A549 (cell line): ENCODE data around the gene CCDC90B. TPM values are rescaled to one million over a fixed set of nuclear protein-coding genes. Genes with fewer than 3 reads are reported as not detected.

Source experiments
- ATAC-seq, 2 experiments: fragments of 200-7000 bp in 1 of 2; fragments of >200 bp in 1 of 2; cut with Nextera tagmentation in 1 of 2; cut with Tn5 transposase in 1 of 2; 3 replicates each; pipeline versions ENCODE4 v1.8.0 to v1.9.1; 2018 to 2020; ENCODE audit warnings: mild to moderate bottlenecking in 1 of 2, moderate library complexity in 1 of 2
- CTCF ChIA-PET: fragments of 300-600 bp; sonication (Branson Sonifier 250); formaldehyde crosslinking; extraction: SDS; loops from one replicate; lab custom pipeline; 2021; ENCODE audit warnings: antibody characterized with exemption, inconsistent platforms; lab: Yijun Ruan, JAX
- POLR2A ChIA-PET: fragments of 350-600 bp; formaldehyde crosslinking; extraction: SDS; loops from one replicate; lab custom pipeline; 2021; ENCODE audit warnings: antibody characterized with exemption, inconsistent platforms; lab: Yijun Ruan, JAX
- DNase-seq, 2 experiments: peaks; one replicate each; pipeline versions ENCODE4 v3.0.0 to v3.0.0-alpha.2; 2011 to 2016; ENCODE audit warnings: low read depth in 1 of 2, low spot score in 1 of 2
- FAIRE-seq: peaks from 2 replicates; lab custom pipeline; 2011; peaks lifted over from hg19 to GRCh38; lab: Jason Lieb, UNC
- H3K27ac ChIP-seq, 2 experiments: fragments of >200 bp; sonication (Bioruptor Twin); formaldehyde crosslinking; 3 replicates each; pipeline ENCODE4 v1.5.1; 2016 to 2017
- H3K4me1 ChIP-seq: fragments of >200 bp; sonication (Bioruptor Twin); formaldehyde crosslinking; 3 replicates; pipeline ENCODE4 v1.6.1; 2016
- H3K4me2 ChIP-seq: fragments of >200 bp; sonication (Bioruptor Twin); formaldehyde crosslinking; 3 replicates; pipeline ENCODE4 v1.6.1; 2016
- H3K4me3 ChIP-seq: fragments of >200 bp; sonication (Bioruptor Twin); formaldehyde crosslinking; 3 replicates; pipeline ENCODE4 v1.5.1; 2016
- H3K9me3 ChIP-seq: fragments of >200 bp; sonication (Bioruptor Twin); formaldehyde crosslinking; 3 replicates; pipeline ENCODE4 v1.6.1; 2016
- CBX2 ChIP-seq: fragments of 200-600 bp; sonication (generic); IDR thresholded peaks from 2 replicates; pipeline ENCODE4 v1.6.1; 2016; ENCODE audit warnings: low read depth, mild to moderate bottlenecking, borderline replicate concordance
- CHD2 ChIP-seq: fragments of 150-350 bp; IDR thresholded peaks from 2 replicates; pipeline ENCODE4 v1.6.1; 2014; ENCODE audit warnings: low read length; ENCODE audit not compliant: partially characterized antibody
- EHF ChIP-seq: fragments of 250-450 bp; sonication (Bioruptor Pico); IDR thresholded peaks from 2 replicates; pipeline ENCODE4 v1.5.0; 2020; ENCODE audit warnings: mild to moderate bottlenecking
- ESRRA ChIP-seq: fragments of 150-350 bp; IDR thresholded peaks from 2 replicates; pipeline ENCODE4 v1.6.1; 2014; ENCODE audit warnings: mild to moderate bottlenecking, low read length, borderline replicate concordance
- FOSL2 ChIP-seq, 2 experiments: fragments of 450-650 bp in 1 of 2; fragments of >200 bp in 1 of 2; sonication (Bioruptor Twin) in 1 of 2; formaldehyde crosslinking; IDR thresholded peaks; 2 replicates each; pipeline versions ENCODE4 v1.5.0 to v1.6.1; 2016 to 2020; ENCODE audit warnings: mild to moderate bottlenecking in 1 of 2, moderate library complexity in 1 of 2
- HDAC2 ChIP-seq: fragments of 200-600 bp; sonication (generic); IDR thresholded peaks from 2 replicates; pipeline ENCODE4 v1.6.1; 2016
- HEYL ChIP-seq: fragments of 250-450 bp; sonication (Bioruptor Pico); IDR thresholded peaks from 2 replicates; pipeline ENCODE4 v1.8.0; 2021; ENCODE audit warnings: mild to moderate bottlenecking, moderate library complexity
- HOXA7 ChIP-seq: fragments of 250-450 bp; sonication (Bioruptor Pico); IDR thresholded peaks from 2 replicates; pipeline ENCODE4 v1.5.0; 2020; ENCODE audit warnings: mild to moderate bottlenecking, moderate library complexity
- HOXB13 ChIP-seq: fragments of 250-450 bp; sonication (Bioruptor Pico); IDR thresholded peaks from 2 replicates; pipeline ENCODE4 v1.5.0; 2020; ENCODE audit warnings: low read depth, mild to moderate bottlenecking, moderate library complexity
- HOXB5 ChIP-seq: fragments of 250-450 bp; sonication (Bioruptor Pico); IDR thresholded peaks from 2 replicates; pipeline ENCODE4 v1.5.0; 2020; ENCODE audit warnings: mild to moderate bottlenecking, moderate library complexity
- JUN ChIP-seq, 2 experiments: fragments of >200 bp; sonication (Bioruptor Twin); formaldehyde crosslinking; IDR thresholded peaks; 2 replicates in 1 of 2; 3 replicates in 1 of 2; pipeline ENCODE4 v1.6.1; 2016 to 2017
- JUNB ChIP-seq: fragments of >200 bp; sonication (Bioruptor Twin); formaldehyde crosslinking; IDR thresholded peaks from 2 replicates; pipeline ENCODE4 v1.6.1; 2016
- KDM1A ChIP-seq: fragments of 200-600 bp; sonication (generic); IDR thresholded peaks from 2 replicates; pipeline ENCODE4 v1.6.1; 2016; ENCODE audit warnings: low read depth, mild to moderate bottlenecking
- MAZ ChIP-seq: fragments of 150-350 bp; IDR thresholded peaks from 2 replicates; pipeline ENCODE4 v1.6.1; 2014; ENCODE audit warnings: antibody characterized with exemption, low read depth, low read length, borderline replicate concordance
- NFE2L2 ChIP-seq: fragments of 150-350 bp; conservative IDR thresholded peaks from 2 replicates; pipeline ENCODE4 v1.6.1; 2014; ENCODE audit warnings: low read length
- NR3C1 ChIP-seq: fragments of >200 bp; sonication (Bioruptor Twin); formaldehyde crosslinking; IDR thresholded peaks from 3 replicates; pipeline ENCODE4 v1.6.1; 2017
- PHF8 ChIP-seq: fragments of 200-600 bp; sonication (generic); IDR thresholded peaks from 2 replicates; pipeline ENCODE4 v1.6.1; 2016; ENCODE audit warnings: low read depth, mild to moderate bottlenecking, antibody characterized with exemption, moderate library complexity, borderline replicate concordance
- POLR2AphosphoS2 ChIP-seq: conservative IDR thresholded peaks from 2 replicates; pipeline ENCODE4 v1.6.1; 2012; ENCODE audit warnings: low read length, improper control_type of control experiment, inconsistent platforms
- RAD21 ChIP-seq, 2 experiments: fragments of >200 bp in 1 of 2; sonication (Bioruptor Twin) in 1 of 2; formaldehyde crosslinking in 1 of 2; IDR thresholded peaks in 1 of 2; conservative IDR thresholded peaks in 1 of 2; 2 replicates in 1 of 2; 3 replicates in 1 of 2; pipeline ENCODE4 v1.6.1; 2012 to 2018; ENCODE audit warnings: inconsistent platforms in 1 of 2
- RARB ChIP-seq: fragments of 250-450 bp; sonication (Bioruptor Pico); IDR thresholded peaks from 2 replicates; pipeline ENCODE4 v1.8.0; 2021; ENCODE audit warnings: mild to moderate bottlenecking, moderate library complexity
- RNF2 ChIP-seq: fragments of 200-600 bp; sonication (generic); IDR thresholded peaks from 2 replicates; pipeline ENCODE4 v1.6.1; 2016; ENCODE audit warnings: low read depth, mild to moderate bottlenecking, antibody characterized with exemption, moderate library complexity, borderline replicate concordance
- ZC3H11A ChIP-seq: fragments of 450-650 bp; IDR thresholded peaks from 2 replicates; pipeline ENCODE4 v1.6.1; 2014; ENCODE audit warnings: antibody characterized with exemption, mild to moderate bottlenecking
- WGBS: methylation state at CpG from one replicate; pipeline ENCODE4 v1.1.6; 2017; ENCODE audit errors: missing lambda C conversion rate; 5-methylcytosine and 5-hydroxymethylcytosine counted together
- polyA plus RNA-seq, 4 experiments: library from polyadenylated mRNA; depleted of rRNA in 3 of 4; stranded (reverse); fragments of >200 nt; fragmentation: RNase III in 1 of 4; extraction: RNeasy Plus Mini Kit Qiagen cat#74134 plus additional on column Dnase treatment in 1 of 4; gene quantifications; 2 replicates in 3 of 4; 3 replicates in 1 of 4; pipeline ENCODE4 v1.2.3, GENCODE V29; 2011 to 2017
- TF ChIP-seq, protein P1 (sequence below): fragments of 150-350 bp; IDR thresholded peaks from 2 replicates; pipeline ENCODE4 v1.6.1; 2014; ENCODE audit warnings: low read depth, mild to moderate bottlenecking, low read length
- TF ChIP-seq, protein P2 (sequence below): IDR thresholded peaks from 2 replicates; pipeline ENCODE4 v1.6.1; 2012; ENCODE audit warnings: low read depth, borderline replicate concordance
- TF ChIP-seq, protein P3 (sequence below): fragments of >200 bp; sonication (Bioruptor Twin); formaldehyde crosslinking; IDR thresholded peaks from 2 replicates; pipeline ENCODE4 v1.6.1; 2016
- TF ChIP-seq, protein P4 (sequence below): fragments of >200 bp; sonication (Bioruptor Twin); formaldehyde crosslinking; IDR thresholded peaks from 3 replicates; pipeline ENCODE4 v1.6.1; 2016

The CCDC90B gene
- polyA plus RNA-seq, 2 of the 4 experiments (the other 2 are of a cell fraction) = 63.7 to 80.5 TPM

DNA sequence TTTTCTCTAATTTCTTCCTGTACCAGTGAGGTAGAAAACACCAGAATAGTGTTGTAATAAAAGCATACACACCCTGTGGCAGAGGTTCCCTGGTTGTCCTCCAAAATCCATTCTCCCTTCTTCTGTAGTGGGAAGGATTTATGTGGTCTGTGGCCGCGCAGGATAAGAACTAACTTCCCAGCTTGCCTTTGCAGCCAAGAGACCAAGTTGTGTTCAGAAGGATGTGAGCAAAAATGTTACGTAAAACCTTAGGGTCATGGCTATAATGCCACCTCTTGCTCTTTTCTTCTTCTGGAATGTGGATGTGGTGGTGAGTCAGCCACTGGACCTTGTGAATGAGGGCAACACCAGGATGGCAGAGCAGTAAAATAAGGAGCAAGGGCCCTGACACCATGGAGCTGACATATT, 28.4 kb downstream of the CCDC90B start:
- CTCF ChIA-PET = no interaction called here
- Histone ChIP-seq H3K9me3 (no peaks in the 10 kb centered on the region), H3K4me2 (no peak overlapping the region), H3K4me1 (peaks cover 4% of the 10 kb centered on the region; the same call in 1 of the 3 replicates), H3K27ac (no peak overlapping the region), H3K4me3 (no peak overlapping the region)
- 89% methylated on average over 3 of the region's 3 CpGs for WGBS
- POLR2A ChIA-PET = no interaction called here
- no peak for DNase-seq
- ATAC-seq = peak; percentile 38 to 68; a peak in 4 of 6 replicates
- no peak for FAIRE-seq
- TF ChIP-seq, protein P1, sequence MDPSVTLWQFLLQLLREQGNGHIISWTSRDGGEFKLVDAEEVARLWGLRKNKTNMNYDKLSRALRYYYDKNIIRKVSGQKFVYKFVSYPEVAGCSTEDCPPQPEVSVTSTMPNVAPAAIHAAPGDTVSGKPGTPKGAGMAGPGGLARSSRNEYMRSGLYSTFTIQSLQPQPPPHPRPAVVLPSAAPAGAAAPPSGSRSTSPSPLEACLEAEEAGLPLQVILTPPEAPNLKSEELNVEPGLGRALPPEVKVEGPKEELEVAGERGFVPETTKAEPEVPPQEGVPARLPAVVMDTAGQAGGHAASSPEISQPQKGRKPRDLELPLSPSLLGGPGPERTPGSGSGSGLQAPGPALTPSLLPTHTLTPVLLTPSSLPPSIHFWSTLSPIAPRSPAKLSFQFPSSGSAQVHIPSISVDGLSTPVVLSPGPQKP = no peak
- TF ChIP-seq, protein P2, sequence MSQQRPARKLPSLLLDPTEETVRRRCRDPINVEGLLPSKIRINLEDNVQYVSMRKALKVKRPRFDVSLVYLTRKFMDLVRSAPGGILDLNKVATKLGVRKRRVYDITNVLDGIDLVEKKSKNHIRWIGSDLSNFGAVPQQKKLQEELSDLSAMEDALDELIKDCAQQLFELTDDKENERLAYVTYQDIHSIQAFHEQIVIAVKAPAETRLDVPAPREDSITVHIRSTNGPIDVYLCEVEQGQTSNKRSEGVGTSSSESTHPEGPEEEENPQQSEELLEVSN = no peak
- TF ChIP-seq CHD2 (no peak), POLR2AphosphoS2 (no peak), JUNB (no peak), HOXB13 (CRISPR knock-in tag) (no peak), RAD21 (conservative IDR thresholded peaks at IDR 0.05 in 1 of 2, IDR thresholded peaks at IDR 0.05 in 1 of 2) (no peak), MAZ (no peak), KDM1A (no peak), JUN (IDR thresholded peaks at IDR 0.05) (no peak)
- TF ChIP-seq, protein P3, sequence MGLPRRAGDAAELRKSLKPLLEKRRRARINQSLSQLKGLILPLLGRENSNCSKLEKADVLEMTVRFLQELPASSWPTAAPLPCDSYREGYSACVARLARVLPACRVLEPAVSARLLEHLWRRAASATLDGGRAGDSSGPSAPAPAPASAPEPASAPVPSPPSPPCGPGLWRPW = no peak
- TF ChIP-seq, all 56 proteins: peak for 0

DNA sequence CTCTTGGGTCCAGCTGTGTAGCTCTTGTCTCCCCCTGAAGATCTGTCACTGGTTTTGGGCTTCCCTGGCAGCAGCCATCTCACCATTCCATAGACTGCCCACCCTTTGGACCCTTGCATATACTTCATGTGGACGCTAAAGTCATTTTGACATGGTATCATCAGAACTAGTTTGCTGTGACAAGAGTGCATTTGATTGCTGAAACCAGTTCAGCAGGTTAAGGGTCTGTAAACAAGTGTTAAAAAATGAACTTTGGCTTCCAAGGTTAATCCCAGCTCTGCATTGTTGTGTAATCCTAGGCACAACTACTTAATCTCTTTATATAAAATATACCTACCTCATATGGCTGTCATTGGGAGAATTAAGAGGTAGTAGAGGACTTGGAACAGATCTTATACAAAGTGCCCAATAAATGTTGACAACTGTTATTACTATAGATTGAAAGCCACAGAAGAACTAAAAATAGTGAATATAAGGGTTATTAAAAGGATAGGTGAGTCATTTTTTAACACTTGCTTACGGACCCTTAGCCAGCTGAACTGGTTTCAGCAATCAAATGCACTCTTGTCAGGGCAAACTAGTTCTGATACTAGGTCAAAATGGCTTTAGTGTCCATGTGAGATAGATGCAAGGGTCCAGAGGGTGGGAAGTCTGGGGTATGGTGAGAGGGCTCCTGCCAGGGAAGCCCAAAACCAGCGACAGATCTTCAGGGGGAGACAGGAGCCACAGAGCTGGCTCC, 29.4 kb downstream of the CCDC90B start:
- H3K4me1 ChIP-seq = peaks cover 4% of the 10 kb centered on the region; the same call in 1 of the 3 replicates
- DNase-seq = no peak
- CTCF ChIA-PET = no interaction called here
- no peak for TF ChIP-seq RARB (CRISPR knock-in tag)
- TF ChIP-seq EHF (CRISPR knock-in tag) = no peak
- TF ChIP-seq FOSL2 (IDR thresholded peaks at IDR 0.05) = no peak
- TF ChIP-seq FOSL2 (CRISPR knock-in tag; IDR thresholded peaks at IDR 0.05) = no peak
- TF ChIP-seq, protein P1 = no peak
- TF ChIP-seq, protein P2 = no peak
- no peak for TF ChIP-seq ESRRA
- TF ChIP-seq HOXB5 (CRISPR knock-in tag) = no peak
- no peak for TF ChIP-seq ZC3H11A
- no peak for TF ChIP-seq HOXA7
- TF ChIP-seq HDAC2 = no peak
- no peak for TF ChIP-seq RNF2
- TF ChIP-seq NFE2L2 = no peak
- no peak for TF ChIP-seq HEYL (CRISPR knock-in tag)
- no peak for TF ChIP-seq NR3C1
- TF ChIP-seq, protein P4, sequence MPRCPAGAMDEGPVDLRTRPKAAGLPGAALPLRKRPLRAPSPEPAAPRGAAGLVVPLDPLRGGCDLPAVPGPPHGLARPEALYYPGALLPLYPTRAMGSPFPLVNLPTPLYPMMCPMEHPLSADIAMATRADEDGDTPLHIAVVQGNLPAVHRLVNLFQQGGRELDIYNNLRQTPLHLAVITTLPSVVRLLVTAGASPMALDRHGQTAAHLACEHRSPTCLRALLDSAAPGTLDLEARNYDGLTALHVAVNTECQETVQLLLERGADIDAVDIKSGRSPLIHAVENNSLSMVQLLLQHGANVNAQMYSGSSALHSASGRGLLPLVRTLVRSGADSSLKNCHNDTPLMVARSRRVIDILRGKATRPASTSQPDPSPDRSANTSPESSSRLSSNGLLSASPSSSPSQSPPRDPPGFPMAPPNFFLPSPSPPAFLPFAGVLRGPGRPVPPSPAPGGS = no peak
- no peak for TF ChIP-seq KDM1A
- TF ChIP-seq CBX2 = no peak
- TF ChIP-seq PHF8 = no peak
- TF ChIP-seq, all 56 proteins: peak for 0
- no peak overlapping the region for H3K4me2 ChIP-seq
- no peak for FAIRE-seq
- H3K9me3 ChIP-seq = no peaks in the 10 kb centered on the region
- POLR2A ChIA-PET = interaction anchor here (0.6 kb wide), 1 partner anchor 336 kb away, joined by 4 read pairs; no protein-coding TSS in a partner anchor
- ATAC-seq = no peak
- 90% methylated on average over 3 of the region's 3 CpGs for WGBS
- no peak overlapping the region for H3K27ac ChIP-seq
- H3K4me3 ChIP-seq = no peak overlapping the region
